Smooth muscle cell (in vitro differentiated cells): Measurements from ENCODE around the gene HMOX1. TPM values are rescaled to one million over a fixed set of nuclear protein-coding genes. Genes with fewer than 3 reads are reported as not detected.

ENCODE experiments used
- DNase-seq: peaks from one replicate; lab custom pipeline; 2025; ENCODE audit not compliant: unreplicated experiment; lab: John Stamatoyannopoulos, UW
- H2AFZ ChIP-seq: fragments of 200-600 bp; sonication (generic); 2 replicates; pipeline ENCODE4 v1.6.0; 2016; ENCODE audit warnings: antibody characterized with exemption, low read depth, mild to moderate bottlenecking
- H3F3A ChIP-seq: fragments of 200-600 bp; sonication (generic); 2 replicates; pipeline ENCODE4 v1.6.0; 2017; ENCODE audit warnings: antibody characterized with exemption, low read depth
- H3K27ac ChIP-seq: fragments of 200-600 bp; sonication (generic); 2 replicates; pipeline ENCODE4 v1.5.1; 2016; ENCODE audit warnings: low read depth, mild to moderate bottlenecking
- H3K27me3 ChIP-seq: fragments of 200-600 bp; sonication (generic); 2 replicates; pipeline ENCODE4 v1.6.1; 2016; ENCODE audit warnings: low read depth, mild to moderate bottlenecking
- H3K36me3 ChIP-seq: fragments of 200-600 bp; sonication (generic); 2 replicates; pipeline ENCODE4 v1.5.1; 2016; ENCODE audit warnings: low read depth
- H3K4me1 ChIP-seq: fragments of 200-600 bp; sonication (generic); 2 replicates; pipeline ENCODE4 v1.5.1; 2016; ENCODE audit warnings: low read depth
- H3K4me2 ChIP-seq: fragments of 200-600 bp; sonication (generic); 2 replicates; pipeline ENCODE4 v1.6.0; 2016; ENCODE audit warnings: mild to moderate bottlenecking
- H3K4me3 ChIP-seq: fragments of 200-600 bp; sonication (generic); 2 replicates; pipeline ENCODE4 v1.5.1; 2016; ENCODE audit warnings: mild to moderate bottlenecking
- H3K79me2 ChIP-seq: fragments of 200-600 bp; sonication (generic); 2 replicates; pipeline ENCODE4 v1.6.0; 2016; ENCODE audit warnings: low read depth, mild to moderate bottlenecking
- H3K9ac ChIP-seq: fragments of 200-600 bp; sonication (generic); 2 replicates; pipeline ENCODE4 v1.6.0; 2016; ENCODE audit warnings: low read depth
- H3K9me3 ChIP-seq: fragments of 200-600 bp; sonication (generic); replicated peaks from 2 replicates; pipeline ENCODE4 v1.5.1; 2016; ENCODE audit warnings: low read depth
- H4K20me1 ChIP-seq: fragments of 200-600 bp; sonication (generic); 2 replicates; pipeline ENCODE4 v1.6.0; 2016; ENCODE audit warnings: low read depth
- WGBS: methylation state at CpG from one replicate; pipeline ENCODE4 v1.1.7; 2016; ENCODE audit warnings: low lambda C conversion rate; 5-methylcytosine and 5-hydroxymethylcytosine counted together
- polyA plus RNA-seq: library from polyadenylated mRNA; unstranded; fragments of >200 nt; fragmentation: Nextera tagmentation; extraction: Ambion mirVana; gene quantifications from 2 replicates; pipeline ENCODE4 v1.2.1, GENCODE V29; 2016
- total RNA-seq: library from RNA; depleted of rRNA; stranded (reverse); fragments of >200 nt; gene quantifications from 2 replicates; pipeline ENCODE4 v1.2.3, GENCODE V29; 2014
- TF ChIP-seq, protein P1 (sequence below): fragments of 200-600 bp; sonication (generic); IDR thresholded peaks from 2 replicates; pipeline ENCODE4 v1.5.1; 2017; ENCODE audit warnings: borderline replicate concordance, mild to moderate bottlenecking, antibody characterized with exemption; ENCODE audit not compliant: insufficient read depth, poor library complexity, severe bottlenecking

HMOX1 gene
- total and polyA plus RNA-seq, 2 experiments from 2014 or later, result 7.7 to 13.7 TPM

DNA sequence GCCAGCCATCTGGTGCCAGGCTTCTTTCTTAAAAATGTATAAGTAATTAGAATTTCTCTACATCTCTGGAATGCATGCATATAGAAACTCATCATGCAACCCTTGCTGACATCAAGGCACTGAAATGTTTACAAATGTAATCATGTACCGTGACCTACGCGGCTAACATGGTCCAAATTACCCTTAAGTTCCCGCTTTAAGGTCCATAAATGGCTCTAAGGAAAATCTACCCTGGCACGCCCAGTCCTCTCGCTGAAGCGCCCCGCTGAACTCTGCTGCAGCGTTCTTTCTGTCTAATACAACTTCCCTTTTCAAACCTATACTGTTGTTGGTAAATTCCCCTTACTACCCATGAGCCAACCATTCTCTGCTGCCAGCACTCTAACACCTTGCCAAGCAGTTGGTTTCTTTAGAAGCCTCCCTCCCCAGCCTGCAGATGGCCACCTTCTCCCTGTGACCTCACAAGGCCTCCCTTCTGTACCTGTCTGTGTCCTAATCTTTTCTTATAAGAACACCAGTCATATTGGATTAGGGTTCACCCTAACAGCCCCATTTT is 13.5 kb upstream of the HMOX1 start:
- no peak overlapping the region for H3K27ac ChIP-seq
- 94% methylated on average over 9 of the region's 9 CpGs for WGBS
- TF ChIP-seq, protein P1, sequence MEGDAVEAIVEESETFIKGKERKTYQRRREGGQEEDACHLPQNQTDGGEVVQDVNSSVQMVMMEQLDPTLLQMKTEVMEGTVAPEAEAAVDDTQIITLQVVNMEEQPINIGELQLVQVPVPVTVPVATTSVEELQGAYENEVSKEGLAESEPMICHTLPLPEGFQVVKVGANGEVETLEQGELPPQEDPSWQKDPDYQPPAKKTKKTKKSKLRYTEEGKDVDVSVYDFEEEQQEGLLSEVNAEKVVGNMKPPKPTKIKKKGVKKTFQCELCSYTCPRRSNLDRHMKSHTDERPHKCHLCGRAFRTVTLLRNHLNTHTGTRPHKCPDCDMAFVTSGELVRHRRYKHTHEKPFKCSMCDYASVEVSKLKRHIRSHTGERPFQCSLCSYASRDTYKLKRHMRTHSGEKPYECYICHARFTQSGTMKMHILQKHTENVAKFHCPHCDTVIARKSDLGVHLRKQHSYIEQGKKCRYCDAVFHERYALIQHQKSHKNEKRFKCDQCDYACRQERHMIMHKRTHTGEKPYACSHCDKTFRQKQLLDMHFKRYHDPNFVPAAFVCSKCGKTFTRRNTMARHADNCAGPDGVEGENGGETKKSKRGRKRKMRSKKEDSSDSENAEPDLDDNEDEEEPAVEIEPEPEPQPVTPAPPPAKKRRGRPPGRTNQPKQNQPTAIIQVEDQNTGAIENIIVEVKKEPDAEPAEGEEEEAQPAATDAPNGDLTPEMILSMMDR, result no peak
- H3K4me2 ChIP-seq, result no peak overlapping the region
- no peaks in the 10 kb centered on the region for H3K36me3 ChIP-seq
- no peak overlapping the region for H3K9ac ChIP-seq
- H3K27me3 ChIP-seq, result no peaks in the 10 kb centered on the region
- no peaks in the 10 kb centered on the region for H3K79me2 ChIP-seq
- H2AFZ ChIP-seq, result no peak overlapping the region
- DNase-seq, result no peak
- H3K4me3 ChIP-seq, result no peak overlapping the region
- no peaks in the 10 kb centered on the region for H3F3A ChIP-seq
- no peaks in the 10 kb centered on the region for H4K20me1 ChIP-seq
- no peaks in the 10 kb centered on the region for H3K9me3 ChIP-seq
- H3K4me1 ChIP-seq, result peaks cover 8% of the 10 kb centered on the region

- WGBS, result 91% methylated on average over 6 of the region's 6 CpGs
- H4K20me1 ChIP-seq, result no peaks in the 10 kb centered on the region
- no peak overlapping the region for H3K27ac ChIP-seq
- no peak overlapping the region for H2AFZ ChIP-seq
- no peaks in the 10 kb centered on the region for H3K36me3 ChIP-seq
- no peaks in the 10 kb centered on the region for H3F3A ChIP-seq
- no peak for DNase-seq
- TF ChIP-seq, protein P1, result no peak
- H3K27me3 ChIP-seq, result no peaks in the 10 kb centered on the region
- no peaks in the 10 kb centered on the region for H3K79me2 ChIP-seq
- H3K4me1 ChIP-seq, result peaks cover 8% of the 10 kb centered on the region
- no peak overlapping the region for H3K4me3 ChIP-seq
- H3K9ac ChIP-seq, result no peak overlapping the region
- no peak overlapping the region for H3K4me2 ChIP-seq
- no peaks in the 10 kb centered on the region for H3K9me3 ChIP-seq
Observed at GRCh38 chr22:35368386-35368785, 12.5 kb upstream of the HMOX1 start.

GRCh38 chr22:35369996-35370395 is 10.9 kb upstream of the HMOX1 start:
- H3F3A ChIP-seq, result no peaks in the 10 kb centered on the region
- no peaks in the 10 kb centered on the region for H4K20me1 ChIP-seq
- TF ChIP-seq, protein P1, result no peak
- H3K4me2 ChIP-seq, result no peak overlapping the region
- H3K27me3 ChIP-seq, result no peaks in the 10 kb centered on the region
- H3K27ac ChIP-seq, result no peak overlapping the region
- H2AFZ ChIP-seq, result no peak overlapping the region
- H3K79me2 ChIP-seq, result no peaks in the 10 kb centered on the region
- H3K9ac ChIP-seq, result no peak overlapping the region
- peaks cover 8% of the 10 kb centered on the region for H3K4me1 ChIP-seq
- DNase-seq, result no peak
- H3K36me3 ChIP-seq, result no peaks in the 10 kb centered on the region
- 74% methylated on average over 2 of the region's 2 CpGs for WGBS
- H3K9me3 ChIP-seq, result no peaks in the 10 kb centered on the region
- H3K4me3 ChIP-seq, result no peak overlapping the region

DNA sequence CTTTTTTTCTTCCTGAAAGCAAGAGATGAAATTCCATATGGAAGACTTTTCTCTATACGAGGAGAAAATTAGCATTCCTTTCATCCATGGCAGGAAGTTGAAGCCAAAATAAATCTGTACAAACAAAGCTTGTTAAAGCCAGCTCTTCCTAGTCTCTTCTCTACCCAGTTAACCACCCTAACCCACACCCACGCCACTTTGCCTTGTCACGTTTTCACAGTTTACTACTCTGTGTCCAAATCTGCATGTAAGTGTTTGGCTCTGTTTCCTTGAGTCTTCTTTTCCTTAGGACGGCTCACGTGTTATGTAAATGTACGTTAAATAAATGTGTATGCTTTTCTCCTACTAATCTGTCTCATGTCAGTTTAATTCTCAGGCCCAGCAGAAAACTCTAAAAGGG is 7.1 kb upstream of the HMOX1 start:
- no peaks in the 10 kb centered on the region for H3K36me3 ChIP-seq
- H3K4me1 ChIP-seq, result peaks cover 25% of the 10 kb centered on the region
- H3K9me3 ChIP-seq, result no peaks in the 10 kb centered on the region
- no peak for DNase-seq
- H3F3A ChIP-seq, result peaks cover 10% of the 10 kb centered on the region
- H3K4me2 ChIP-seq, result no peak overlapping the region
- no peak overlapping the region for H3K9ac ChIP-seq
- H3K27ac ChIP-seq, result peak overlapping the region; percentile 36
- no peaks in the 10 kb centered on the region for H3K79me2 ChIP-seq
- peak overlapping the region; percentile 4 for H2AFZ ChIP-seq
- no peak overlapping the region for H3K4me3 ChIP-seq
- no peaks in the 10 kb centered on the region for H4K20me1 ChIP-seq
- WGBS, result 53% methylated on average over 6 of the region's 6 CpGs
- TF ChIP-seq, protein P1, result no peak
- no peaks in the 10 kb centered on the region for H3K27me3 ChIP-seq
